ENCODE measurements around the gene BANF1.

- TF ChIP-seq MAX (CRISPR knock-in tag; IDR thresholded peaks at IDR 0.05) (no peak), CTCF (IDR thresholded peaks at IDR 0.05) (no peak), NR1H2 (CRISPR knock-in tag; IDR thresholded peaks at IDR 0.05) (no peak), SP1 (CRISPR knock-in tag; conservative IDR thresholded peaks at IDR 0.05) (no peak; the same call in 1 of the 2 replicates)
Measured at GRCh38 chr11:66002648-66003225, 434 bp downstream of the BANF1 start.
